Osteoblast (primary cell): ENCODE data around the gene FAM153A. TPM values are rescaled to one million over a fixed set of nuclear protein-coding genes. Genes with fewer than 3 reads are reported as not detected.
"Not testable (repeated sequence)": the region's sequence is repeated elsewhere in the genome, so short reads cannot be mapped to it uniquely, and the experiment has no call there.

Experiments
- DNase-seq: peaks from one replicate; pipeline ENCODE4 v3.0.0; 2011; ENCODE audit warnings: low spot score, mixed read lengths; ENCODE audit not compliant: insufficient read length; ENCODE audit errors: missing footprints
- H2AFZ ChIP-seq: 2 replicates; pipeline ENCODE4 v1.6.0; 2011; ENCODE audit warnings: mild to moderate bottlenecking, low read length
- H3K27ac ChIP-seq: 2 replicates; pipeline ENCODE4 v1.5.1; 2011; ENCODE audit warnings: mild to moderate bottlenecking, low read depth, low read length, moderate library complexity
- H3K27me3 ChIP-seq: 2 replicates; pipeline ENCODE4 v1.6.0; 2012; ENCODE audit warnings: mild to moderate bottlenecking, control low read depth, inconsistent platforms, low read length, moderate library complexity; ENCODE audit not compliant: insufficient read depth
- H3K36me3 ChIP-seq: 2 replicates; pipeline ENCODE4 v1.5.1; 2011; ENCODE audit warnings: mild to moderate bottlenecking, low read length, control low read depth, moderate library complexity; ENCODE audit not compliant: insufficient read depth
- H3K4me1 ChIP-seq: 2 replicates; pipeline ENCODE4 v1.5.1; 2011; ENCODE audit warnings: mild to moderate bottlenecking, low read length, control low read depth, moderate library complexity; ENCODE audit not compliant: insufficient read depth
- H3K4me2 ChIP-seq: 2 replicates; pipeline ENCODE4 v1.6.0; 2011; ENCODE audit warnings: mild to moderate bottlenecking, low read length; ENCODE audit not compliant: insufficient read depth
- H3K4me3 ChIP-seq: fragments of 200-600 bp; sonication (generic); 3 replicates; pipeline ENCODE4 v1.5.1; 2012; ENCODE audit warnings: mild to moderate bottlenecking, low read length, inconsistent platforms; ENCODE audit not compliant: insufficient read depth
- H3K79me2 ChIP-seq: 2 replicates; pipeline ENCODE4 v1.6.0; 2012; ENCODE audit warnings: mild to moderate bottlenecking, low read length, control low read depth, inconsistent platforms; ENCODE audit not compliant: insufficient read depth
- H3K9me3 ChIP-seq: 2 replicates; pipeline ENCODE4 v1.5.1; 2011; ENCODE audit warnings: low read depth, low read length, control low read depth
- H4K20me1 ChIP-seq: 2 replicates; pipeline ENCODE4 v1.6.0; 2012; ENCODE audit warnings: mild to moderate bottlenecking, low read length, control low read depth; ENCODE audit not compliant: insufficient read depth
- total RNA-seq: library from RNA; depleted of rRNA; stranded (reverse); fragments of >200 nt; gene quantifications from 2 replicates; pipeline ENCODE4 v1.2.3, GENCODE V29; 2012

The FAM153A gene
- total RNA-seq, 1 donor, result not detected

DNA sequence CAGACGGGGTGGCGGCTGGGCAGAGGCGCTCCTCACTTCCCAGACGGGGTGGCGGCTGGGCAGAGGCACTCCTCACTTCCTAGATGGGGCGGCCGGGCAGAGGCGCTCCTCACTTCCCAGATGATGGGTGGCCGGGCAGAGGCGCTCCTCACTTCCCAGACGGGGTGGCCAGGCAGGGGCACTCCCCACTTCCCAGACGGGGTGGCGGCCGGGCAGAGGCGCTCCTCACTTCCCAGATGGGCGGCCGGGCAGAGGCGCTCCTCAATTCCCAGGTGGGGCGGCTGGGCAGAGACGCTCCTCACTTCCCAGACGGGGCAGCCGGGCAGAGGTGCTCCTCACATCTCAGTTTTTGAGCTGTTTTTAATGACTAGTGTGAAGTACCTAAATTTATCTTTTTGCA lies 86.6 kb downstream of the FAM153A start:
- H4K20me1 ChIP-seq, H3K27ac ChIP-seq, H3K4me2 ChIP-seq, DNase-seq, H3K79me2 ChIP-seq, H3K36me3 ChIP-seq, H3K4me3 ChIP-seq, H2AFZ ChIP-seq, H3K27me3 ChIP-seq, H3K4me1 ChIP-seq, H3K9me3 ChIP-seq: not testable (repeated sequence)

DNA sequence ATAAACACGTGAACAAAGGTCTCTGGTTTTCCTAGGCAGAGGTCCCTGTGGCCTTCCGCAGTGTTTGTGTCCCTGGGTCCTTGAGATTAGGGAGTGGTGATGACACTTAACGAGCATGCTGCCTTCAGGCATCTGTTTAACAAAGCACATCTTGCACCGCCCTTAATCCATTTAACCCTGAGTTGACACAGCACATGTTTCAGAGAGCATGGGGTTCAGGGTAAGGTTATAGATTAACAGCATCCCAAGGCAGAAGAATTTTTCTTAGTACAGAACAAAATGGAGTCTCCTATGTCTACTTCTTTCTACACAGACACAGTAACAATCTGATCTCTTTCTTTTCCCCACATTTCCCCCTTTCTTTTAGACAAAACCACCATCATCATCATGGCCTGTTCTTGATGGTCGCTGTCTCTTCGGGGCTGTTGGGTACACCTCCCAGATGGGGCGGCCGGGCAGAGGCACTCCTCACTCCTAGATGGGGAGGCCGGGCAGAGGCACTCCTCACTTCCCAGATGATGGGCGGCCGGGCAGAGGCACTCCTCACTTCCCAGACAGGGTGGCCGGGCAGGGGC lies 87.3 kb downstream of the FAM153A start:
- not testable (repeated sequence) for H4K20me1 ChIP-seq, DNase-seq, H3K27me3 ChIP-seq, H3K27ac ChIP-seq, H3K36me3 ChIP-seq, H3K79me2 ChIP-seq, H3K4me2 ChIP-seq, H3K4me1 ChIP-seq, H2AFZ ChIP-seq, H3K4me3 ChIP-seq, H3K9me3 ChIP-seq

DNA sequence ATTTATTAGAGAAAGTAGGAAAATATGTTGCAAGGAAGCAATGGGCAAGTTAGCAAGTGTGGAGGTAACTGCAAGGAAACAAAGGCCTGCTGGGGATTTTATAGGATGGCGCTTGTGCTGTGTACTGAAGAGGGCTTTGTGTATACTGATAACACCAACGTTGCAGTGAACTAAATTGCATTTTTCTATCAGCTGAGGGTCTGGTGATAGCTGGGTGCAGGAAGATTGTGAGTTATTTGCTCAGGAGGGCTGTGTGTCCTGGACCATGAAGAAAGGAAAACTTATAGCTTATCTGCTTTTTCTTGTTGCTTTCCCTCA lies 88.2 kb downstream of the FAM153A start:
- not testable (repeated sequence) for H4K20me1 ChIP-seq, H3K4me3 ChIP-seq, H3K27me3 ChIP-seq, H3K27ac ChIP-seq, H3K79me2 ChIP-seq, H3K36me3 ChIP-seq, H3K9me3 ChIP-seq, H2AFZ ChIP-seq, H3K4me2 ChIP-seq, DNase-seq, H3K4me1 ChIP-seq

DNA sequence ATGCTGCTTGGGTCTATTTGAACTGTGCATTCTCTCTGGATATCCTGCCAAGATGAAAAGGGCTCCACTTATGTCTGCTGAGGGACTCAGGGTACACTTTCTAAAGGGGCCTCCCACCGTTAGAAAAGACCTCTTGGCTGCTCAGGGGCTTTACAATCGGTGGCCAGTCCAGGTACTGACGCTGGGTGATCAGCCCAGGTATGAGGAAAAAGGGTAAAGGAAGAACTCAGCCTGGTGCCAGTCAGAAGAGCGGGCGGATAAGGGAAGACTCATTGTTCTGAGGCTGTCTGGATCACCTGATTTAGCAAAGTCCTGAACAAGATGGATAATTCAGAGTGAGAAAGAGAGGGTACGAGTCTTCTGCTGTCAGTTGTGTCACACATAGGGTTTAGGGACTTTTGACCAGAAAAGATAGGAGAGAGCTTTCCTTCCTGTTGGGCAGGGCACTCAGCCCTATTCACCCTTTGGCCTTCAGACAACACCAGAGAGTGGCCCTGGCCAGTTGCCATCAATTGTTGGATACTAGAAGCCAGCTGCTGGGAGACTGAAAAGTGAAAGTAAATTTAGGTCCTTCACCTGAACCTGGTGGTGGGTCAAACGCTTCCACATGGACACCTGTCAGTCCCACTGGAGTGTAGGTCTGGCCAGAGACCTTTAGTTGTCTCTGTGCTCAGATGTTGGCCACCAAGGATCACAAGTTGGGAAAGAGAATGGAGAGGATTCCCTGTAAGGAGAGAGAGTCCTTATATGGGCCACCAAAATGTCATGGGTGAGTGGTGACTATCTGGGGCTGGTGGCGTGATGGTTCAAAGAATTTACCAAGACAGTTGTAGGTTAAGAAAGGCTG lies 88.8 kb downstream of the FAM153A start:
- not testable (repeated sequence) for H3K27me3 ChIP-seq, H3K4me1 ChIP-seq, H3K4me2 ChIP-seq, H3K36me3 ChIP-seq, H3K9me3 ChIP-seq, H3K27ac ChIP-seq, H2AFZ ChIP-seq, H3K4me3 ChIP-seq, DNase-seq, H4K20me1 ChIP-seq, H3K79me2 ChIP-seq

DNA sequence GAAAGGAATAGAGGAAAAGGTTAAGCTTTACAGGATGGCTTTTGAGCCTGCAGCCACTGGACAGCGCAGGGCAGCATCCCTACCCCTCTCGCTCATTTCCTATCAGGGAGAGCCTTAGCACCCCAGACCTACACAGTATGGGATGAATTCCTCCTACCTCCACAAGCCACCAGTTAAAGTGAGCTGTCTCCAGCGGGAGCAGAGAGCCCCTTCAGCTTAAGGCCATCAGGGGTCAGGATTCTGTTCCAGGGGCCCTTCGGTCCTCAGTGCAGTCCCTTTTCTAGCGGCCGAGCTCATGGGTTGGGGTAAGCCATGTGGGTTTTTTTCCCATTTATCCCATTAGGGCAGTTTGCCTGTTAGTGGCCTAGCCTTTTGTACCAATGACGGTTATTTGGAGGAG lies 89.7 kb downstream of the FAM153A start:
- H3K79me2 ChIP-seq, H2AFZ ChIP-seq, H4K20me1 ChIP-seq, H3K4me1 ChIP-seq, H3K36me3 ChIP-seq, DNase-seq, H3K9me3 ChIP-seq, H3K27me3 ChIP-seq, H3K4me3 ChIP-seq, H3K4me2 ChIP-seq, H3K27ac ChIP-seq: not testable (repeated sequence)

DNA sequence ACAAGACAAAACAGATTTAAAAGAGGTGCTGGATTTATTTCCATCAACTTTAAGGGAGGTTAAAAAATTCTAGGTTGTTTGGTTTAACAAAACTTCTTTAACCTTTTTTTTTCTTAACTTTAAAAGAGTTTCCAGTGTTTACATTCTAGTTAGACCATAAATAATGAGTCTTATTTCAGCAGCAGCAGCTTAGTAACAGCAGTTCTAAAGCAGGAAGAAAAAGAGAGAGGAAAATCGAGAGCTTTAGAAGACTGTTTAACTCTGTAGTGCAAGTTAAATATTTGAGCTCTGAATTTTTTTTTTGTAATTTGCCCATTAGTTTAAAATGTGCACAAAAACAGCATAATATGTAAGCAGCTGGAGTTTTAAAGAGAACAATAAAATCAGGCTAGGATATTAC lies 90.2 kb downstream of the FAM153A start:
- H4K20me1 ChIP-seq, H3K4me2 ChIP-seq, H3K79me2 ChIP-seq, H3K27ac ChIP-seq, H3K9me3 ChIP-seq, DNase-seq, H3K4me1 ChIP-seq, H2AFZ ChIP-seq, H3K36me3 ChIP-seq, H3K4me3 ChIP-seq, H3K27me3 ChIP-seq: not testable (repeated sequence)

DNA sequence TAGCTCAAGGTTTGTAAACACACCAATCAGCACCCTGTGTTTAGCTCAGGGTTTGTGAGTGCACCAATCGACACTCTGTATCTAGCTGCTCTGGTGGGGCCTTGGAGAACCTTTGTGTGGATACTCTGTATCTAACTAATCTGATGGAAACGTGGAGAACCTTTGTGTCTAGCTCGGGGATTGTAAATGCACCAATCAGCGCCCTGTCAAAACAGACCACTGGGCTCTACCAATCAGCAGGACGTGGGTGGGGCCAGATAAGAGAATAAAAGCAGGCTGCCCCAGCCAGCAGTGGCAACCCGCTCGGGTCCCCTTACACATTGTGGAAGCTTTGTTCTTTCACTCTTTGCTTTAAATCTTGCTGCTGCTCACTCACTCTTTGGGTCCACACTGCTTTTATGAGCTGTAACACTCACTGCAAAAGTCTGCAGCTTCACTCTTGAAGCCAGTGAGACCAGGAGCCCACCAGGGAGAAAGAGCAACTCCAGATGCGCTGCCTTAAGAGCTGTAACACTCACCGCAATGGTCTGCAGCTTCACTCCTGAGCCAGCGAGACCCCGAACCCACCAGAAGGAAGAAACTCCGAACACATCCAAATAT lies 93.6 kb downstream of the FAM153A start:
- not testable (repeated sequence) for H3K9me3 ChIP-seq

DNA sequence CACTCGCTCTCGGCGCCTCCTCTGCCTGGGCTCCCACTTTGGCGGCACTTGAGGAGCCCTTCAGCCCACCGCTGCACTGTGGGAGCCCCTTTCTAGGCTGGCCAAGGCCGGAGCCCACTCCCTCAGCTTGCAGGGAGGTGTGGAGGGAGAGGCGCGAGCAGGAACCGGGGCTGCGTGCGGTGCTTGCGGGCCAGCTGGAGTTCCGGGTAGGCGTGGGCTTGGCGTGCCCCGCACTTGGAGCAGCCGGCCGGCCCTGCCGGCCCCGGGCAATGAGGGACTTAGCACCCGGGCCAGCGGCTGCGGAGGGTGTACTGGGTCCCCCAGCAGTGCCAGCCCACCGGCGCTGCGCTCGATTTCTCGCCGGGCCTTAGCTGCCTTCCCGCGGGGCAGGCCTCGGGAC lies 94.6 kb downstream of the FAM153A start:
- H3K9me3 ChIP-seq, H3K4me3 ChIP-seq, H4K20me1 ChIP-seq, H3K27me3 ChIP-seq, H2AFZ ChIP-seq, H3K36me3 ChIP-seq, H3K4me1 ChIP-seq, H3K4me2 ChIP-seq, DNase-seq, H3K27ac ChIP-seq, H3K79me2 ChIP-seq: not testable (repeated sequence)

More for the DNA sequence above, 93.6 kb downstream of the FAM153A start:
- not testable (repeated sequence) for DNase-seq, H3K4me2 ChIP-seq, H3K27me3 ChIP-seq, H3K36me3 ChIP-seq, H3K27ac ChIP-seq, H3K4me3 ChIP-seq, H3K4me1 ChIP-seq, H3K79me2 ChIP-seq, H2AFZ ChIP-seq, H4K20me1 ChIP-seq

DNA sequence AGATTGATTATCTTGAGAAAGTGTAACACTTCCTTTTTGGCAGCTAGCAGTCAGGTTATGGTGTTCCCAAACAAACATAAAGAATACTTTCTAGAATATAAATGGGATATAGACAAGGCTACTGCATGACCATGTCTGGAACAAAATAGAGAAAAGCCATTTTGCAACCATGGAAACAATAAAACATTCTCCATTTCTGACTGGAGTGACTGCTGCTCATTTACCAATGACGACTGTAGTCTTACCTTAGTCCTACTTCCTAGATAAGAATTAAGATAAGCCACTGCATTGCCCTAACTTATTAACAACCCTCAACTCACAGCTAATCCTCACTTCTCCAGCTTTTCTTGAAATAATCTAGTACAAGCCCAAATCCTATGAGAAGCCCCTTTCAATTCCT lies 100.8 kb downstream of the FAM153A start:
- not testable (repeated sequence) for H3K4me3 ChIP-seq, H3K4me2 ChIP-seq, H3K36me3 ChIP-seq, H3K27ac ChIP-seq, H4K20me1 ChIP-seq, H3K4me1 ChIP-seq, H3K9me3 ChIP-seq, H3K27me3 ChIP-seq, H2AFZ ChIP-seq, H3K79me2 ChIP-seq, DNase-seq
